ENCODE data around the gene TLDC2. TPM values are rescaled to one million over a fixed set of nuclear protein-coding genes. Genes with fewer than 3 reads are reported as not detected.

The TLDC2 gene
- total and polyA plus RNA-seq, 8 donors = 0.13 to 15.1 (median 1.0) TPM; not detected in 2

DNA sequence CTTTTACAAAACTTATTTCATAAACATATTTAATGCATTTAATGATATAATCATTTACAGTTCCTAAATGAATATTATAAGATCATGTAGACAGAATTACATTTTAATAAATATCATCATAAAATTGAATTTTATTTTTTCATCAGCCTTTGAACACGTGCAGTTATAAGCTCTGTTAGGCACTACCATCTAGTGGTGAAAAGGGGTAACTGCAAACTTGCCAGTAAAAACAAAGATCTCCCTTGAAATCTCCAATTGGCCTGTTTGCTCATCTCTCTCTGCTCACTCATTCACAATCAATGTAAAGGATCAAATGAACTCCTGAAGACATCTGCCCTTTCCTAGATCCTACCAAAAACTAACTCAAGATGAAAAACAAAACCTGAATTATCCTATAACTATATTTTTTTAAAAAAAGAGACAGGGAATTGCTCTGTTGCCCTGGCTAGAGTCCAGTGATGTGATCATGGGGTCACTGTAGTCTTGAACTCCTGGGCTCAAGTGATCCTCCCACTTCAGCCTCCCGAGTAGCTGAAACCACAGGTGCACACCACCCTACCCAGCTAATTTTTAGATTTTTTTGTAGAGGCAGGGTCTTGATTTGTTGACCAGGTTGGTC is 43.9 kb downstream of the TLDC2 start:
- DNase-seq = peak in 1 of 2 donors; percentile 74
- Histone ChIP-seq H3K27me3 (no peaks in the 10 kb centered on the region), H3K4me3 (no peak overlapping the region), H3K36me3 (peaks cover 36 to 97% (median 91%) of the 10 kb centered on the region in 4 donors), H3K4me1 (peaks cover 0 to 14% (median 12%) of the 10 kb centered on the region in 4 donors), H3K9me3 (no peaks in the 10 kb centered on the region), H3K27ac (no peak overlapping the region)
- TF ChIP-seq POLR2A (IDR thresholded peaks at IDR 0.05) (no peak), POLR2AphosphoS5 (IDR thresholded peaks at IDR 0.05) (no peak), EP300 (IDR thresholded peaks at IDR 0.05) (no peak)
- TF ChIP-seq, protein P1, sequence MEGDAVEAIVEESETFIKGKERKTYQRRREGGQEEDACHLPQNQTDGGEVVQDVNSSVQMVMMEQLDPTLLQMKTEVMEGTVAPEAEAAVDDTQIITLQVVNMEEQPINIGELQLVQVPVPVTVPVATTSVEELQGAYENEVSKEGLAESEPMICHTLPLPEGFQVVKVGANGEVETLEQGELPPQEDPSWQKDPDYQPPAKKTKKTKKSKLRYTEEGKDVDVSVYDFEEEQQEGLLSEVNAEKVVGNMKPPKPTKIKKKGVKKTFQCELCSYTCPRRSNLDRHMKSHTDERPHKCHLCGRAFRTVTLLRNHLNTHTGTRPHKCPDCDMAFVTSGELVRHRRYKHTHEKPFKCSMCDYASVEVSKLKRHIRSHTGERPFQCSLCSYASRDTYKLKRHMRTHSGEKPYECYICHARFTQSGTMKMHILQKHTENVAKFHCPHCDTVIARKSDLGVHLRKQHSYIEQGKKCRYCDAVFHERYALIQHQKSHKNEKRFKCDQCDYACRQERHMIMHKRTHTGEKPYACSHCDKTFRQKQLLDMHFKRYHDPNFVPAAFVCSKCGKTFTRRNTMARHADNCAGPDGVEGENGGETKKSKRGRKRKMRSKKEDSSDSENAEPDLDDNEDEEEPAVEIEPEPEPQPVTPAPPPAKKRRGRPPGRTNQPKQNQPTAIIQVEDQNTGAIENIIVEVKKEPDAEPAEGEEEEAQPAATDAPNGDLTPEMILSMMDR (IDR thresholded peaks at IDR 0.05) = peak in 5 of 7 experiments; percentile 70 to 87 (median 86)
- intact Hi-C loops (cut with DNase I; ENCODE audit: low total_unique reads) = no loop called here
- WGBS, 5 donors = 4 to 9% (median 8%) methylated on average over 2 of the region's 2 CpGs

DNA sequence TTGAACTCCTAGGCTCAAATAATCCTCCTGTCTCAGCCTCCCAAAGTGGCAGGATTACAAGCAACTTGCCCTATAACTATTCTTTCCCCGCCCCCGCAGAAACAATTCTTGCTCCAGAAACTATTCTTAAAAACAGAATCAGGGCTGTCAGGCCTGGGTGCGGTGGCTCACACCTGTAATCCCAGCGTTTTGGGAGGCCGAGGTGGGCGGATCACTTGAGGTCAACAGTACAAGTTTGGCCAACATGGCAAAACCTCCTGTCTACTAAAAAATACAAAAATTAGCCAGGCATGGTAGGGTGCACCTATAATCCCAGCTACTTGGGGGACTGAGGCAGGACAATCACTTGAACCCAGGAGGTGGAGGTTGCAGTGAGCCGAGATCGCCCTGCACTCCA is 44.4 kb downstream of the TLDC2 start:
- Histone ChIP-seq H3K36me3 (peaks cover 31 to 97% (median 91%) of the 10 kb centered on the region in 4 donors), H3K9me3 (no peaks in the 10 kb centered on the region), H3K27ac (no peak overlapping the region), H3K27me3 (no peaks in the 10 kb centered on the region), H3K4me1 (peaks cover 0 to 14% (median 12%) of the 10 kb centered on the region in 4 donors), H3K4me3 (no peak overlapping the region)
- no peak for DNase-seq
- no peak for TF ChIP-seq POLR2A (IDR thresholded peaks at IDR 0.05)
- TF ChIP-seq EP300 (IDR thresholded peaks at IDR 0.05) = no peak
- TF ChIP-seq, protein P1 (IDR thresholded peaks at IDR 0.05) = no peak
- TF ChIP-seq POLR2AphosphoS5 (IDR thresholded peaks at IDR 0.05) = no peak
- 85 to 95% (median 93%) methylated on average over 7 to 8 of the region's 8 CpGs for WGBS, 5 donors
- intact Hi-C loops (cut with DNase I; ENCODE audit: low total_unique reads) = no loop called here

DNA sequence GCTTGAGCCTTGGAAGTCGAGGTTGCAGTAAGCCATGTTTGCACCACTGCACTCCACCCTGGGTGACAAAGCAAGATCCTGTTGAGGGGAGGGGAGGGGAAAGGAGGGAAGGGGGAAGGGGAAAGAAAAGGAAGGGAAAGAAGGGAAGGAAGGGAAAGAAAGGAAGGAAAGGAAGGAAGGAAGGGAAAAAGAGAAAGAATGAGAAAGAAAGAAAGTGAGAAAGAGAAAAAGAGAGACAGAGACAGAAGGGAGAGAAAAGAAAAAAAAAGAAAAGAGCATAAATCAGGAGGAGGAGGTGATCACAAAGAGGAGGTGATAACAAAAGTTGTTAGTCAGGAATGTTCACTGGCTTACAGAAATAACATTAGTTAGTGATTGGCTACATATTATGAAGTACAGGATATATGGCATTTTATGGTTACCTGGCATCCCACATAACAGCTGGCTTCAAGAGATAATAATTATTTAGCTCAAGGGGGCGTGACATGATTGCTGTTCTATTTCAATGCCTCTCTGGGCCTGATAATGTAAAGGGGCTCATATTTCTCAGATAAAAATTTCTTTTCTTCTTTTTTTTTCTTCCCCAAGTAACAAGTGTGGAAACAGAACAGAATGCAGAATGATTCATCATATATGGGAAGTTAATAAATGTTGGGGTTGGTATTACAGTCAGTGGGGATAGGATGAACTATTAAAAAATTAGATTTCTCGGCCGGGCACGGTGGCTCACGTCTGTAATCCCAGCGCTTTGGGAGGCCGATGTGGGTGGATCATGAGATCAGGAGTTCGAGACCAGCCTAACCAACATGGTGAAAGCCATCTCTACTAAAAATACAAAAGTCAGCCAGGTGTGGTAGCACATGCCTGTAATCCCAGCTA is 48.5 kb downstream of the TLDC2 start:
- H3K4me3 ChIP-seq = no peak overlapping the region
- peak overlapping the region in 1 of 5 donors; percentile 34 for H3K27ac ChIP-seq
- intact Hi-C loops (cut with DNase I; ENCODE audit: low total_unique reads) = no loop called here
- 77 to 88% (median 80%) methylated on average over 9 of the region's 9 CpGs for WGBS, 5 donors
- no peaks in the 10 kb centered on the region for H3K9me3 ChIP-seq
- TF ChIP-seq POLR2A (IDR thresholded peaks at IDR 0.05) (no peak), EP300 (IDR thresholded peaks at IDR 0.05) (no peak), POLR2AphosphoS5 (IDR thresholded peaks at IDR 0.05) (no peak)
- TF ChIP-seq, protein P1 (IDR thresholded peaks at IDR 0.05) = no peak
- H3K36me3 ChIP-seq = peaks cover 34 to 97% (median 93%) of the 10 kb centered on the region in 4 donors
- peak in 1 of 2 donors; percentile 54 for DNase-seq
- H3K27me3 ChIP-seq = no peaks in the 10 kb centered on the region
- peaks cover 0 to 17% (median 12%) of the 10 kb centered on the region in 4 donors for H3K4me1 ChIP-seq

DNA sequence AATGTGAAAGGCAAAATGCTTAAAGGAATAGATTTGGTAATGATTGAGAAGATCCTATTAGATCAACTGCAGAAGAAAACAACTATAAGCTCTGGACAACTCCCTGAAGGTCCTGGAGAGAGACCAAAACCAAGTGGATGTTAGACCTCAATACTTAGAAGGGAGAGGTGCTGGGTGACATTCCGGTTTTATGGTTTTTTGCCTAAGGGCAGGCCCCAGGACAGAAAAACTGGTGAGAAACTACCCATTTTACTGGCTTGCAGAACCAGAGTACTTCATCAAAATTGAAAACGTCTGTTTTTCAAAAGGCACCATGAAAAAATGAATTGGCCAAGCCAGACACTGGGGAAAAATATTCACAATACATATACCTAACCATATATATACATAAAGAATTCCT is 49.3 kb downstream of the TLDC2 start:
- 80 to 92% (median 84%) methylated on average over 2 of the region's 2 CpGs for WGBS, 5 donors
- H3K36me3 ChIP-seq = peaks cover 42 to 100% (median 98%) of the 10 kb centered on the region in 4 donors
- DNase-seq = no peak
- TF ChIP-seq, protein P1 (IDR thresholded peaks at IDR 0.05) = no peak
- no peak for TF ChIP-seq POLR2A (IDR thresholded peaks at IDR 0.05)
- no peak for TF ChIP-seq EP300 (IDR thresholded peaks at IDR 0.05)
- peaks cover 0 to 26% (median 12%) of the 10 kb centered on the region in 4 donors for H3K4me1 ChIP-seq
- no peak overlapping the region for H3K27ac ChIP-seq
- no peak overlapping the region for H3K4me3 ChIP-seq
- no peaks in the 10 kb centered on the region for H3K9me3 ChIP-seq
- H3K27me3 ChIP-seq = no peaks in the 10 kb centered on the region
- intact Hi-C loops (cut with DNase I; ENCODE audit: low total_unique reads) = no loop called here

Data from stomach (tissue), 9 donors.